HepG2 (cell line): ENCODE data around the gene ZNF444. TPM values are rescaled to one million over a fixed set of nuclear protein-coding genes. Genes with fewer than 3 reads are reported as not detected.
"Not testable (repeated sequence)": the region's sequence is repeated elsewhere in the genome, so short reads cannot be mapped to it uniquely, and the experiment has no call there.

ENCODE experiments used
- ATAC-seq: fragments of 200-7000 bp; cut with Tn5 transposase; 3 replicates; pipeline ENCODE4 v1.9.1; 2020; ENCODE audit warnings: mild to moderate bottlenecking, moderate library complexity
- BruUV-seq: library from RNA; stranded (reverse); fragments of 400-500 nt; replicated peaks from 2 replicates; lab custom pipeline; 2021; lab: Mats Ljungman, UMichigan
- CTCF ChIA-PET: fragments of 300-600 bp; formaldehyde crosslinking; extraction: SDS; loops from one replicate; lab custom pipeline; 2021; ENCODE audit warnings: low total read pairs, inconsistent platforms, low intra/inter-chr PET ratio; lab: Yijun Ruan, JAX
- POLR2A ChIA-PET: fragments of 350-600 bp; sonication (Branson Sonifier 250); formaldehyde crosslinking; loops from one replicate; lab custom pipeline; 2020; ENCODE audit warnings: antibody characterized with exemption, inconsistent platforms; lab: Yijun Ruan, JAX
- DNase-seq: peaks from one replicate; pipeline ENCODE4 v3.0.0-alpha.2; 2015; ENCODE audit warnings: low spot score
- FAIRE-seq: peaks from 3 replicates; lab custom pipeline; 2011; peaks lifted over from hg19 to GRCh38; lab: Jason Lieb, UNC
- H2AFZ ChIP-seq: one replicate; pipeline ENCODE4 v1.6.1; 2011; ENCODE audit warnings: low read length, inconsistent platforms
- H3K27ac ChIP-seq: fragments of 300-600 bp; 3 replicates; pipeline ENCODE4 v1.8.0; 2011; ENCODE audit warnings: mixed run types, mild to moderate bottlenecking, mixed read lengths, low read length, inconsistent platforms; ENCODE audit not compliant: insufficient read depth; ENCODE audit errors: extremely low read length
- H3K27me3 ChIP-seq, 2 experiments: fragments of 200-600 bp in 1 of 2; 2 replicates in 1 of 2; 3 replicates in 1 of 2; pipeline versions ENCODE4 v1.6.0 to v1.8.0; 2011; ENCODE audit warnings: low read length in 2 of 2, mild to moderate bottlenecking in 2 of 2, moderate library complexity in 2 of 2, inconsistent platforms in 1 of 2; ENCODE audit not compliant: insufficient read depth in 2 of 2, control insufficient read depth in 1 of 2
- H3K36me3 ChIP-seq, 2 experiments: fragments of 200-600 bp in 1 of 2; replicated peaks in 1 of 2; 2 replicates in 1 of 2; 3 replicates in 1 of 2; pipeline versions ENCODE4 v1.5.1 to v1.8.0; 2011; ENCODE audit warnings: low read length in 2 of 2, inconsistent platforms in 1 of 2; ENCODE audit not compliant: insufficient read depth in 2 of 2, control insufficient read depth in 1 of 2
- H3K4me1 ChIP-seq: 2 replicates; pipeline ENCODE4 v1.5.1; 2012; ENCODE audit warnings: low read length, inconsistent platforms; ENCODE audit not compliant: insufficient read depth
- H3K4me2 ChIP-seq: 2 replicates; pipeline ENCODE4 v1.6.0; 2011; ENCODE audit warnings: low read depth, low read length, inconsistent platforms
- H3K4me3 ChIP-seq, 3 experiments: fragments of 200-600 bp in 1 of 3; sonication (generic), shearing (Covaris generic) in 1 of 3; replicated peaks in 1 of 3; 2 replicates each; pipeline ENCODE4 v1.5.1; 2011 to 2016; ENCODE audit warnings: low read length in 3 of 3, inconsistent platforms in 2 of 3, low read depth in 2 of 3, mild to moderate bottlenecking in 2 of 3, control low read depth in 1 of 3, mixed read lengths in 1 of 3; ENCODE audit not compliant: insufficient read depth in 1 of 3
- H3K79me2 ChIP-seq: one replicate; pipeline ENCODE4 v1.6.1; 2011; ENCODE audit warnings: low read length, inconsistent platforms; ENCODE audit not compliant: insufficient read depth
- H3K9ac ChIP-seq: 2 replicates; pipeline ENCODE4 v1.6.0; 2011; ENCODE audit warnings: mild to moderate bottlenecking, low read depth, low read length, inconsistent platforms; ENCODE audit not compliant: insufficient read depth
- H3K9me3 ChIP-seq: 2 replicates; pipeline ENCODE4 v1.5.1; 2012; ENCODE audit warnings: mild to moderate bottlenecking, low read length
- H4K20me1 ChIP-seq: 2 replicates; pipeline ENCODE4 v1.6.0; 2011; ENCODE audit warnings: inconsistent platforms, mild to moderate bottlenecking, low read length, moderate library complexity; ENCODE audit not compliant: insufficient read depth
- ESRRA ChIP-seq: sonication (generic); formaldehyde crosslinking; IDR thresholded peaks from 2 replicates; pipeline ENCODE4 v1.5.1; 2020; ENCODE audit warnings: mild to moderate bottlenecking, low read depth, missing genetic modification reagents
- NCOR1 ChIP-seq: fragments of 200-600 bp; sonication (generic); IDR thresholded peaks from 2 replicates; pipeline ENCODE4 v1.7.0; 2017; ENCODE audit warnings: antibody characterized with exemption, low read length, borderline replicate concordance
- NR2C2 ChIP-seq: sonication (generic); formaldehyde crosslinking; IDR thresholded peaks from 2 replicates; pipeline ENCODE4 v1.4.0; 2020; ENCODE audit warnings: missing genetic modification reagents, mild to moderate bottlenecking, moderate library complexity, borderline replicate concordance
- NR2F6 ChIP-seq, 2 experiments: IDR thresholded peaks; 2 replicates each; pipeline ENCODE4 v1.6.1; 2016; ENCODE audit warnings: antibody characterized with exemption in 1 of 2, mild to moderate bottlenecking in 1 of 2
- WGBS: methylation state at CpG from one replicate; pipeline ENCODE4 v1.1.6; 2017; ENCODE audit warnings: low lambda C conversion rate; 5-methylcytosine and 5-hydroxymethylcytosine counted together
- in situ Hi-C: cut with HindIII; loops from 2 replicates; pipeline ENCODE4 v1.10.0; 2017; ENCODE audit warnings: low pct_unique_long_range_greater_than_20kb; ENCODE audit not compliant: extremely low pct_ligation_motif_present
- intact Hi-C: fragments of 100-400 bp; cut with micrococcal nuclease; formaldehyde crosslinking; loops from one replicate; pipeline ENCODE4 v1.10.0; 2022; ENCODE audit not compliant: unreplicated experiment
- polyA plus RNA-seq, 8 experiments: library from polyadenylated mRNA; depleted of rRNA in 3 of 8; stranded (reverse) in 7 of 8; unstranded in 1 of 8; fragments of >200 nt; fragmentation: Illumina TruSeq in 4 of 8; extraction: Trizol in 4 of 8; gene quantifications; 2 replicates each; pipeline versions ENCODE4 v1.2.1 to v1.2.3, GENCODE V29; 2011 to 2016; ENCODE audit warnings: low read depth in 4 of 8, missing spikeins in 1 of 8, mixed read lengths in 1 of 8; ENCODE audit not compliant: insufficient read depth in 1 of 8
- total RNA-seq, 5 experiments: library from RNA; depleted of rRNA; stranded (reverse); fragments of >200 nt; fragmentation: Illumina TruSeq; extraction: Trizol; gene quantifications; 2 replicates each; pipeline ENCODE4 v1.2.3, GENCODE V29; 2016; ENCODE audit warnings: low read depth in 1 of 5
- TF ChIP-seq, protein P1 (sequence below): sonication (generic); formaldehyde crosslinking; IDR thresholded peaks from 2 replicates; pipeline ENCODE4 v1.4.0; 2020; ENCODE audit warnings: missing genetic modification reagents, borderline replicate concordance

The ZNF444 gene
- total and polyA plus RNA-seq, 2 of the 13 experiments (the other 11 are each of a cell fraction or from before 2014, with no cell fraction given) = 27.4 to 30.3 TPM

GRCh38 chr19:56148955-56149655, 8.0 kb downstream of the ZNF444 start:
- Histone ChIP-seq H3K4me1 (peaks cover 40% of the 10 kb centered on the region), H3K36me3 (peaks cover 10 to 50% of the 10 kb centered on the region in 2 experiments; a peak in 4 of 5 replicates), H3K79me2 (peaks cover 48% of the 10 kb centered on the region), H4K20me1 (peaks cover 30% of the 10 kb centered on the region; the same call in 1 of the 2 replicates)
- FAIRE-seq, H3K27ac ChIP-seq, ATAC-seq, POLR2A ChIA-PET, in situ Hi-C loops, H3K9ac ChIP-seq, H2AFZ ChIP-seq, intact Hi-C loops, CTCF ChIA-PET, H3K27me3 ChIP-seq, H3K4me2 ChIP-seq, BruUV-seq, DNase-seq, H3K9me3 ChIP-seq, H3K4me3 ChIP-seq: not testable (repeated sequence)
- TF ChIP-seq, protein P1, sequence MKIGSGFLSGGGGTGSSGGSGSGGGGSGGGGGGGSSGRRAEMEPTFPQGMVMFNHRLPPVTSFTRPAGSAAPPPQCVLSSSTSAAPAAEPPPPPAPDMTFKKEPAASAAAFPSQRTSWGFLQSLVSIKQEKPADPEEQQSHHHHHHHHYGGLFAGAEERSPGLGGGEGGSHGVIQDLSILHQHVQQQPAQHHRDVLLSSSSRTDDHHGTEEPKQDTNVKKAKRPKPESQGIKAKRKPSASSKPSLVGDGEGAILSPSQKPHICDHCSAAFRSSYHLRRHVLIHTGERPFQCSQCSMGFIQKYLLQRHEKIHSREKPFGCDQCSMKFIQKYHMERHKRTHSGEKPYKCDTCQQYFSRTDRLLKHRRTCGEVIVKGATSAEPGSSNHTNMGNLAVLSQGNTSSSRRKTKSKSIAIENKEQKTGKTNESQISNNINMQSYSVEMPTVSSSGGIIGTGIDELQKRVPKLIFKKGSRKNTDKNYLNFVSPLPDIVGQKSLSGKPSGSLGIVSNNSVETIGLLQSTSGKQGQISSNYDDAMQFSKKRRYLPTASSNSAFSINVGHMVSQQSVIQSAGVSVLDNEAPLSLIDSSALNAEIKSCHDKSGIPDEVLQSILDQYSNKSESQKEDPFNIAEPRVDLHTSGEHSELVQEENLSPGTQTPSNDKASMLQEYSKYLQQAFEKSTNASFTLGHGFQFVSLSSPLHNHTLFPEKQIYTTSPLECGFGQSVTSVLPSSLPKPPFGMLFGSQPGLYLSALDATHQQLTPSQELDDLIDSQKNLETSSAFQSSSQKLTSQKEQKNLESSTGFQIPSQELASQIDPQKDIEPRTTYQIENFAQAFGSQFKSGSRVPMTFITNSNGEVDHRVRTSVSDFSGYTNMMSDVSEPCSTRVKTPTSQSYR (CRISPR knock-in tag) = peak; percentile 47; the same call in 1 of the 2 replicates
- TF ChIP-seq NR2C2 (CRISPR knock-in tag) (peak; percentile 84), NR2F6 (IDR thresholded peaks at IDR 0.05) (peak; percentile 83), NR2F6 (CRISPR knock-in tag; IDR thresholded peaks at IDR 0.05) (0 out of 2 replicates have a peak, but pooled peaks have one; percentile 16), NCOR1 (peak; percentile 46; the same call in 1 of the 2 replicates), ESRRA (CRISPR knock-in tag) (peak; percentile 92)
- 96% methylated on average over 12 of the region's 12 CpGs for WGBS
